ENCODE results near the gene DCDC2C.

Gene DCDC2C

DNA sequence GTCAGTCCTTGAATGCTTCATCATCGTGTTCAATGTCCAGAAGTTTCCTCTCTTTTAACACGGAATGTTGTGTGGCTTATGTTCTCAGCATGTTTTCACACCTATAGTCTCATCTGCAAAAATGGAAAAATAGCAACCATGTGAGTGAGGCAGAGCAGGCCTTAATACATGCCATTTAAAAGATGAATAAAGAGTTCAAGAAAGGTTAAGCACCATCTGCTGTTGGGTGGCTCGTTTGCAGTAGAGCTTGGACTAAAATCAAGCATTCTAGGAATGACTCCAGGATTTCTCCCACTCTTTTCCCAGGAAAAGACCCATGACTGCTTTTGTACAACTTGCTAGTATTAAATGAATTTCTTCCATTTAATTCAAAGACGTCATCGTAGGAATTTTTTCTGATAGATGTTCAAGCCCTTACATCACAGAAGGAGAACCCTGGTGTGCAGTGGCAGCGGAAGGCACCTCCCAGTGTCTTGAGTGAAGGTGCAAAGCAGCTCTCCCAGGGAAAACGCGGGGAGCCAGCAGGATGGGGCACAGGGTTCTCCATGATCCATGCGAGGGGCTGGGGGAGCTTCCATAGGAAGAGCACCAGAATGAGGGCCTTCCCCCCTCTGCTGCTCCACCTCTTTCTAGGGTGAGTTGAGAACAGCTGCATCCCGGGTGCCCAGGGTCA, 9.6 kb downstream of the DCDC2C start:
- DNase-seq (ENCODE audit: low read depth), result no peak

DNA sequence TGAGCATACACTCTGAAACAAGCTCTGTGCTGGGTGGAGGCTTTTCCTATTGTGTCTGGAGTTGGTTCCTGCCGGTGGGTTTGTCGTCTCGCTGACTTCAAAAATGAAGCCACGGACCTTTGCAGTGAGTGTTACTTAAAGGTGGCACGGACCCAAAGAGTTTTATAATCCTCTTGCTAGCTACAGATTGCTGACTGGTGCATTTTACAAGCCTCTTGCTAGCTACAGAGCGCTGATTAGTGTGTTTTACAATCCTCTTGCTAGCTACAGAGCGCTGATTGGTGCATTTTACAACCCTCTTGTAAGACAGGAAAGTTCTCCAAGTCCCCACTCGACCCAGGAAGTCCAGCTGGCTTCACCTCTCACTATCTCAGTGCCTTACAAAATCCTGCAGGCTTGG, 15.3 kb downstream of the DCDC2C start:
- DNase-seq (ENCODE audit: low read depth), result no peak

DNA sequence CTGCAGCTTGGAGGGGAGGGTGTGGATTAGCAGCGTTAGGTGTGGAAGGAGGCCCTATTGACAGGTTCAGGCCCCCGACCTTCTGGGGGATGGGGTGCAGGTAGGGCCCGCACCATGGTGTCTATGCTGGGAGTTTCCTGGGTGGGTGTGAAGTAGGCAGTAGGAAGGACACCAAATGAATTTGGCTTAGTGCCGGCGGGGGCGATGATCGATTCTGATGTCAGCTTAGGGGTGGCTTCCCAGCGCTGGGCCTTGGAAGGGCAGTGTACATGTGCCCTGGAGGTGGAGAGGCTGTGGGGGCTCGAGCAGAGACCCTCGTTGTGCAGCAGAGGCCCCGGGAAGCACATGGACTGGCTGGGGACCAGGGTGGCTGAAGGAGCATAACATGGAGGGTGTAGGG, 21.6 kb downstream of the DCDC2C start:
- no peak for DNase-seq (ENCODE audit: low read depth)

DNA sequence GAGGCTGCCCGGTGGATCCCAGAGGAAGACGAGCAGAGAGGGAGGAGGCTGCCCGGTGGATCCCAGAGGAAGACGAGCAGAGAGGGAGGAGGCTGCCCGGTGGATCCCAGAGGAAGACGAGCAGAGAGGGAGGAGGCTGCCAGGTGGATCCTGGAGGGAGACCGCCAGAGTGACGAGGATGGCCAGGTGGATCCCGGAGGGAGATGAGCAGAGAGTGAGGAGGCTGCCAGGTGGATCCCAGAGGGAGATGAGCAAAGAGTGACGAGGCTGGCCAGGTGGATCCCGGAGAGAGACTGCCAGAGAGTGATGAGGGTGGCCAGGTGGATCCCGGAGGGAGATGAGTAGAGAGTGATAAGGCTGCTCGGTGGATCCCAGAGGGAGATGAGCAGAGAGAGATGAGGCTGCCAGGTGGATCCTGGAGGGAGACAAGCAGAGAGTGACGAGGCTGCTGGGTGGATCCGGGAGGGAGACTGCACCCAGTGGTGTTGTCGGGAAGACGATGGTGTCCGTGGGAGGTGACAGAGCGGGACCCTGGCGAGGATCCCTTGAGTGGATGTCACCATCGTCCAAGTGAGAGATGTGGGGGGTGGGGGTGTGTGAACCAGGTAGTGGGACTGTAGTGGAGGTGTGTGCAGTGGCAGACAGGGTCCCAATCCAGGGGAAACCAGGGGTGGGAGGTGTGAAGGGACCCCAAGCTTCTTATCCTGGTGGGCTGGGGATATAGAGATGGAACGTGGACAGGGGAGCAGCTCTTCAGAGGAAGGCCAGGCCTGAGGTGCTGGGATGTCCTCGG, 22.3 kb downstream of the DCDC2C start:
- no peak for DNase-seq (ENCODE audit: low read depth)

DNA sequence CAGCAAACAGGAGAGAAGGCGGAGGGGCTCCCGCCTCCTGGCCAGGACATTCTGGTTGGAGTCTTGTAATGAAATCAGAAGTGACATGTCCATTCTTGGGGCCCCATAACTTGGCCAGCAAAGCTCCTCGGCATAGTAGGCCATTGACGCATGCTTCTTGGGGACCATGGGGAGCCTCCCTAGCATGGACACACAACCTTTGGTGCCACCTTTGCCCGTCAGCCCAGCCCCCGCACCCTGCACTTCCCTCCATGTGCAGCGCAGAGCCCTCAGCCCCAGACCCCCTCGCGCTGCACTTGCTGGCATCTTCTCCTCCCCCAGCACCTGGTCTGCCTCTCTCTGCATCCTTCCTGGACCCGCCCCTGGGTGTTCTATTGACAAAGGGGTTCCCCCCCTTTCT, 23.1 kb downstream of the DCDC2C start:
- DNase-seq (ENCODE audit: low read depth), result no peak

DNA sequence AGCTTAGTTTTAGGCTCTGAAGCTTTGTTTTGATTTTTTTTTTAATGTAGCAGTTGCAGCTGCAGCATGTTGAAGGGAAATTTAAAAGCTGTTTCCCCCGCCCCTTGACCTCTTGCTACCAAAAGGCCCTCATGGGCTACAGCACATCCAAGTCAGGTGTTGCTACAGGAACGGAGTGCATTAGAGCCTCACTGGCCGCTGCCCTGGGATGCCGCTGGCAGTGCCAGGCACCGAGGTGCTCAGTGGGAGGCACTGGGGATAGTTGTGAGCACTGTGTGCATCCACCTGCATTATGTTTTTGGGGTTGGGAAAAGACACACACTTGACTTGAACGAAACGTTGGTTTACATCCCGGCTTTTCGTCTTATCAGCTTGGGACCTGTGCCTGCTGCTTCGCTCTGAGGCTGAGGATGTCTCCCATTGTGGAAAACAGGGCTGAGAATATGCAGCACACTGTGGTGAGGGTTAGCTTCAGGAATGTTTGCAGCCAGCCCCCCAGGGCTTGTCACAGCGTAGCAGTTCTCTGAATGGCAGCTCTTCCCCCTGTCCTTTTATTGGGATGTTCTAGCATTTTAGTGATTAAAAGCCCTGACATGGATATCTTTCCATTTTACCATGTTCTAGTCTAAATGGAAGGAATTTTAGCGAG, 24.1 kb downstream of the DCDC2C start:
- DNase-seq (ENCODE audit: low read depth), result no peak

DNA sequence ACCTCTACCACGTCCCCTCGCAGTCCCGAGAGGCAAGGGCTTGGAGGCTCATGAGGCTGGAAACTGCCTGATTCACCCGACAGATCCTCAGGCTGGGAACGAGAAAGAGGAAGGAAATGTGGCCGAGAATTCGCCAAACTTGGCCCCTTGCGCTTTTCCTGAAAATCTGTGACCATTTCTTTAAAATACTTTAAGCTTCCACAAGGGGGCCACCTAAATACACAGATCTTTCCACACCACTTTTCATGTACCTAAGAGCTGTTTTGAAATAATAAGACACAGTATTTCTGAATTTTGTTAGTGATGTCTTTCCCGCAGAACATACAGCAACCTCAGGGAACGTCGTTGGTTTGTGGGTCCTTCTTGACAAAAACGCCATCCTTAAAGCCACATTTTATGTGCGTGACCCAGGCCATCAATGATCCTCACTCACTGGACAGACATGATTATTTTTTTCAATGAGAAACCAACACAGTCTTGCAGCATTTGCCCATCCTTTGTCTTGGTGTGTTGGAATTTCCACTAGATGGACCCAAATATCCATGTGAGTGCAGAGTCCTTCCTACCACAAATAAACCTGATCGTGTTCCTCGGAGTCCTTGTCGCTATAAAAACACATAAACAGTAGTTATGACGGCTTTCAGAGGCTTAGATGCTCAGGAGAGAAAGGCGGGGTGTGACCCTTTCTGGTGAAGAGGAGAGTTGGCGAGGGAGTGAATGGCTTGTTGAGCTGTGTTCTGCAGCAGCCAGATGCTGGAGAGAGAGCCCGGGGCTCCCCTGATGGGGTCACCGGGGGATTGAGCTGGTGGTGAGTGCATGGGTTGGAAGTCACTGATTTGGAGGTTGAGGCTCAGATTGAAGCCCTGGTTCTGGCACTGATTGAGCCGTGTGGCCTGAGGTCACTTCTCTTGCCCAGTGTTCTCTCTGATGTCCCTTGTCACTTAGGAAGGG, 25.0 kb downstream of the DCDC2C start:
- no peak for DNase-seq (ENCODE audit: low read depth)

DNA sequence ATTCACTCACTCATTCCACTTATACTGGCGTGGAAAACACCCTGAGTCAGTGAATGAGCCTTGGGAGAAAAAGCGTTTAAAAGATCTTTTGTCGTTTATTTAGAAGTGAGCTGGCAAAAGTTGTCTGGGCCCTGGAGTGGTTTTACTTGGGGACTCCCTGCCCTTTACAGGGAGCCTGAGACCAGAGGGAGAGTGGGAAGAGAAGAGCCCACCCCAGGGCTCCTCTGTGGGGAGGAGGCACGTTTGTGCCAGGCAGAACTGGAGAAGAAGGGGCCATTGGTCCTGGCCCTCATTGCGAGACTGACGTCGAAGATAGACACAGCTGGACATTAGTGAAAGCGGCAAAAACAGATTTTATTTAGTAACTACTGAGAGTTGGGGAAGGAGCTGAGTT, 25.7 kb downstream of the DCDC2C start:
- no peak for DNase-seq (ENCODE audit: low read depth)

DNA sequence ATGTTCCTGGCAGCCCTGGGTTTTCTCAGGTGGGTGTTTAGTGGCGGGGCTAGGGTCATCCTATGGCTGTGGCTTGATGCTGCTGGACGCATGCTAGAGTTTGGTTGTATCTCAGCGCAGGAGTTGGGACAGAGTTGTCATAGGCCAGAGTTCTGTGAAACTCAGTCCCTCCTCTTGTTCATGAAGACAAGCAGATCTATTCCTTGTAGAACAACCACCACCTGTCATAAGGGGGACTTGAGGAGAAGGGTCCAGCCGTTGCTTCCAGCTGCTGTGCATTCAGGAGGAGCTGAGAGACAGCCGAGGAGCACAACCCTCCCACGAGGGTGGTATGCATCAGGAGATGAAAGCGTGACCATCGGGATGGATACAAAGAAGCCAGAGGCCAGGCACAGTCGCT, 26.4 kb downstream of the DCDC2C start:
- no peak for DNase-seq (ENCODE audit: low read depth)

DNA sequence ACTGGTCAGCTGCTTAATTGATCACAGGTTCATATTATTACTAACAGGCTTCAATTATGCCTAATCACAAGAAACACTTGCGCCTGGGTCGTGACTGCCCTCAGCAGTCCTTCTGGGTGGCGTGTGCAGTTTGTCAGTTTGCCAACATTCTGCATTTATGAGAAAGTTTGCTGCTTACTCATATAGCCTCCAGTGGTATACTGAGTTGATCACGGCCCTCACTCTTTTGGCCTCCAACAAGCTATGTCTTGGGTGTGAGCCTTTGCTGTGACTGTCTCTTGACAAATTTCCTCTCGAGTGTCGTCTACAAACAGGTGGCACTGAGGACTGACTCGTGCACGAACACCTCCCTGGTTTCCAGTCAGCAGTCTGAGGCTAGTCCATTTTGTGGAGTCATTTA, 27.3 kb downstream of the DCDC2C start:
- no peak for DNase-seq (ENCODE audit: low read depth)

DNA sequence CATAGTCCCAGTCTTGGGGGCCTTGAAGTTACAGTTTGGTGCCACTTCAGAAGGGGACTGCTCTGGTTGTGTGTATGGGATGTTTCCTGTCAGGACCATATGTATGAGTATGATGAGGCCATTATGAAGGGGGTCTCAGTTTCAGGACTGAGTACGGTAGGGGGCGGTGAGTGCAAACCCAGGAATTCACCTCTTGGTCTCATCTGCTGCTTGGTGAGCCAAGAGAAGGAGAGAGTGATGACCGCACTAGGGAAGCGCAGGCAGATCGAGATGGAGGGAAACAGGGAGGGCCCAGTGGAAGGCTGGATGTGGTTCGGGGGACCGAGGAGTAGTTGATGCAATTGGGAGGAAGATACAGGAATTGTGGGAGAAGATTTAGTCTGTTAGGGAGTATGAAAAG, 28.5 kb downstream of the DCDC2C start:
- DNase-seq (ENCODE audit: low read depth), result no peak

DNA sequence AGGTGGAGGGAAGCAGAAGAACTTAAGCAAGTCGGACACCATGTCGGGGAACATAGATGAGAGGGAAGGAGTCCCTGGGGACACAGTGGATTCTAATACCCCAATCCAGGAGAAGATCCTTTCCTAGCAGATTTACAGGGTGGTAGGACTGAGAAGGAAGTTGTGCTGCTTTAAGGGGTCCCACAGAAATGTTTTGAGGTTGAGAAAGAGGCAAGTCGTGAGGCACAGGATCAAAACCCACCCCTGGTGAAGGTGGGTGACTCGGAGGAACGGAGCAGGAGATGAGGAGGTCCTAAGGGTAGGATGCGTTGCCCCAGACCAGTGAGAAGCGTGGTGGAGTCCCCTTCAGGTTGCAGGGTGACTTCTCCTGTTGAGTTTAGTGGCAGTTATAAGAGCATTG, 32.7 kb downstream of the DCDC2C start:
- DNase-seq (ENCODE audit: low read depth), result no peak

DNA sequence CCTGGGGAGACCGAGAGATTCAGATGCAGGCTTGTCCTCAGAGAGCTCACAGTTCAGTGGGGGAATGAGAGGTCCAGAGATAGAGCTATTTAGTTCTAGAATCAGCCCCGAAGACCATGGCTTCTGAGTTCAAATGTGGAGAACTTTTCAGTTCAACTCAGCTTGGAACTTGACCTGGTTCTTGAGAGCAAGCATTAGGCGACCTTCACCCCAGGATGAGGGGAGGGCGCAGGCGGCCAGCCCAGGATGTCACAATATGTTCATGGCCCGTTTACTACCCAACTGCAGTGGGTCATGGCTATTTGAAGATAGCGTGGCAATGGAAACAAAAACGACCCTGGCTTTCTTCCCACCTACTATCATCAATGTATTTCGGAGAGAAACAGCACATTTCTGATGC, 33.8 kb downstream of the DCDC2C start:
- no peak for DNase-seq (ENCODE audit: low read depth)

DNA sequence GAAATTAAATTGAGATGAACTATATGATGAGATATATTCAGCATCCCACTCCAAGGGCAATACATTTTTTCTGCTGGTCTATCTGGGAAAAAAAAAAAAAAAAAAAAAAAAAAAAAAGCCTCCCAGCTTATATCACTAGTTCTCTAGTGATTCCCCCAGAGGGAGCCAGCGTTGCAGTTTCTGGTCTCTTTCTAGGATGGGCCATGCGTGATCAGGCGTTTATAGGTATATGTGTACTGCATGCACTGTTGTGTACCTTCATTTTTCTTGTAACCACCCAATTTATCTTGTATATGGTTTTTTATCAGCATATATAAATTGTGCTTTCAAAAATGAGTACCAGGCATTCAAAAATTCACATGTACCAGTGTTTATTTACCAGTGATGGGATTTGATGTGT, 35.1 kb downstream of the DCDC2C start:
- DNase-seq (ENCODE audit: low read depth), result no peak

DNA sequence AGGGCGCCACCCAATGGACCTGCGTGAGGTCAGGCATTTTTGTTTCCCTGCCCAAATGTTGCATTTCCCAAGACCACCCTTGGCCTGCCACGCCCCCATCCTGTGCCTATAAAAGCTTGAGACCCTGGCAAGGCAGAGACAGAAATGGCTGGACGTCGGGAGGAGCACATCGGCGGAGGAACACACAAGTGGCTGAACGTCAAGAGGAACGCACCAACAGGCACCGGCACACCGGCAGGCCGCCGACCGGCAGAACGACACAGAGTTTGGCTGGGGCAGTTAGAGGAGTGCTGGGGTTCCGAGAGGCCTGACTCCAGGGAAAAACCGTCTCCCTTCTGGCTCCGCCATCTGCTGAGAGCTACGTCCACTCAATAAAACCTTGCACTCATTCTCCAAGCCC, 35.9 kb downstream of the DCDC2C start:
- no peak for DNase-seq (ENCODE audit: low read depth)

DNA sequence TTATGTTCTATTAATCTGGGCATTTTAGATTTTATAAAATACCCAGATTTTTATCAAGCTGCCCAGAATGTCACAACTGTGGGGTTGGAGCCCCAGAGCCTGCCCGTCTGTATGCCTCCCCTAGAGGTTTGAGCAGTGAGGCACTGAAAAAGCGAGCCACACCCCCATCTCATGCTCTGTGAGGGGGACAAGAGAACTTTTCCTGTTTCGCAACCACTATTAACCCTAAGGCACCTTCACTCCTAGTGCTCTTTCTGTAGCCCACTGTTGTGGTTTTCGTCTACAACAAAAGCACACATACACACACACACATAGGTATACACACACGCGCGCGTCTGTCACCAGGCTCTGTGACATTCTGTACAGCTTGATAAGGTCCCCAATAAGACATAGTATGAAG, 38.0 kb downstream of the DCDC2C start:
- no peak for DNase-seq (ENCODE audit: low read depth)

DNA sequence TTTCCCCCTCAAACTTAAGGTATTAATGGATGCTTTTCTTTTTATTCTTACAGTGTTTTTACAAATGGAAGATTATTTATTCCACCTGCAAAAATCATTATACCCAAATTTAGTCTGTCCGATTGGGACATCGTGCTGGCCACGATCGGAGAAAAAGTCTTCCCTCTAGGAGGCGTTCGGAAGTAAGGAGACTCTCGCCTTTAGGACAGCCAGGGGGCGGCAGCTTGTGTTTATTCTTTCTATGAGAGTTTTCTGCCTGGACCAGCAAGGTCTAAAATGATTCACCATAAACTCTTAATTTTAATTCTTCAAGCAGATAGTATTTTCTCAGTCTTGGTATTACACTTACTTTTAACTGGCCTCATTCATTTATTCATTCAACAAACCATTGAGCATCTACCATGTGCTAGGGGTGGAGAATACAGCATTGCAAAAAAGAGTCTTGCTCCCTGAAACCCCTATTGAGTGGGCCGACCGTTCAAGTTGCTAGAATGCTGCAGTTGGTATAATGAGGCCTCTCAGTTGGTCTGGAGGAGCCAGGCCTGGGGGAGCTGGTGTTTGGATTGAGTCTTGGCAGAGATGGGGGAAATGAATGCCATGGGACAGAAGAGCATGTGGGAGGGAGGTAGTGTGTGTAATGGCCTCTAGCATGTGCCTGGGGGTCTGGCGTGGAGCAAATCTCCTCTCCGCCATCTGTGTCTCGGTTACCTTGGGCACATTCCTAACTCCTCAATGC, 38.7 kb downstream of the DCDC2C start:
- DNase-seq (ENCODE audit: low read depth), result no peak

DNA sequence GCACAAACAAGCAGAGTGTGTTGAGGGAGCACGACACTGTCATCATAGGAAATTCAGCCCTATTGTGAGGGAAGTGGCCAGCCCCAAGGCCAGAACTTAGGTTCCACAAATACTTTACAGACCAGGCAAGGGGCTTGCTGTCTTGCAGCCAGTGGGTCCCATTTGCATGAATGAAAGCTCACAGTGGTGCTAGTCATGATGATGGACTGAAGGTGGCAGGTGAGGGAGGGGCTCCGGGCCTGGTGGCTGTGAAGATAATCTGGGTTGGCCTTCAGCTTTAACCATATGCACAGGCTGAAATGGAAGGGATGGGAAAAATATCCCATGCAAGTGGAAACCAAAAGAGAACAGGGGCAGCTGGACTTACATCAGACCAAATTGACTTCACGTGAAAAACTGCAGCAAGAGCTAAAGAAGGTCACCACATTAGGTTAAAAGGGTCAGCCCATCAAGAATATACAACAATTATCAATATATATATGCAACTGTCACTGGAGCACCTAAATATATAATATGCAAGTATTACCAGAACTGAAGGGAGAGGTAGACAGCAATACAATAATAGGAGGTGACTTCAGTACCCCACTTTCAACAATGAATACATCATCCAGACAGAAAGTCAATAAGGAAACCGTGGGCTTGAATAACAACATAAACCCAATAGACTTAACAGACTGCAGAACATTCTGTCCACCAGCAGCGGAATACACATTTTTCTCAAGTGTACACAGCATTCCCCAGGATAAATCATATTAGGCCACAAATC, 39.6 kb downstream of the DCDC2C start:
- DNase-seq (ENCODE audit: low read depth), result no peak

DNA sequence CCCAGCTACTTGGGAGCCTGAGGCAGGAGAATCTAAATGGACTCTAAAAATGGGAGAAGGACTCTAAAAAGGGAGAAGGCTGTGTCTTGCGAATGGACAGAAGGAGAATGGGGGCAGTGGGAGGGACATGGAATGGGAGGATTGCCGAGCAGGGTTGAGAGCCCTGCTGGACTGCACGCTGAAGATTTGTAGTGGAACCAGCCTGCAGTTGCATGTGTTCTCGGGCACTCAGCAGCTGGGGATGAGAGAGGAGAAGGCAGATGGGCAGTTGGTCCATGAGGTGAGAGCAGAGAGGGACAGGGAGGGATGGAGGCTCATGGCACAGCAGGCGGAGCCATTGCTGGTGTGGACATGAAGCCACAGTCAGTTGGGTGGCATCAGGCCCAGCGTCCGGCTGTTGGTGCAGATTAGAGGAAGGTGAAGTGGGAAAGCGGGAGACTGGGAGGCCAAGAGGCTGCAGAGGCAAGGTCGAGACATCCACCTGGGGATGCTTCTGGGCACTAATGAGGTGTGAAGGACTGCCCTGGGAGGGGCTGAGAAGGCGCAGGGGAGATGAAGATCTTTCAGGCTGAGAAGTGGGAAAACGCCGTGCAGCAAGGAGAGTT, 40.7 kb downstream of the DCDC2C start:
- no peak for DNase-seq (ENCODE audit: low read depth)

DNA sequence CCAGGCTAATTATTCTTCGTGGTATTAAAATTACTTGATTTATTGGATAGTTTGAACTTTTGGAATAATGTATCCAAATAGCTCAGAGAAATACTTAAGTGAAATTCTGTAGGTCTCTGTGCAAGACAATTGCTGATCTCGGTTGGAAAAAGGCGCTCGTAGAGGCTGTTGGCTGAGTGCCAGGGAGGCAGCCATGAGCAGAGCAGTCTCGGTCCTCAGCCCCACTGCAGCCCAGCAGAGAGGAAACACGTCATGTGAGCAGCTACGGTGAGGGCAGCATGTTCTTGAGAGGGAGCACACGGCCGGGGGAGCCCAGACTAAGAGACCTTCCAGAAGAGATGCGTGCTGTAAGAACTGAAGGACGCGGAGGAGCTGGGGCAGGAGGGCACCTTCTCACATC, 42.5 kb downstream of the DCDC2C start:
- DNase-seq (ENCODE audit: low read depth), result no peak

Data from stimulated activated CD8-positive, alpha-beta memory T cell treated with anti-CD3 and anti-CD28 coated beads, Interleukin-15, amount 100 ng/mL, for 24 hours (primary cell).